ENCODE results near the gene WWOX.

DNA sequence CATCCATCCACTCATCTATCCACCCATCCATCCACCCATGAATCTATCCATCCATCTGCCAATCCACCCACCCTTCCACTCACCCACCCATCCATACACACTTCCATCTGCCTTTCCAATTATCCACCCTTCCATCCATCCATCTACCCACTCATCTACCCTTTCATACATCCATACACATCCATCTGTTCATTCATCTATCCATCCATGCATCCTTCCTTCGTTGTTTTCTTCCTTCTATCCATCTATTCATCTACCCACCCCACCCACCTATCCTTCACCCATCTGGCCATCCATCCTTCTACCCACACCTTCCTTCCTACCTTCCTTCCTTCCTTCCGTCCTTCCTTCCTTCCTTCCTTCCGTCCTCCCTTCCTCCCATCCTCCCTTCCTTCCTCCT lies 106.1 kb downstream of the WWOX start:
- TF ChIP-seq POLR2AphosphoS5 (IDR thresholded peaks at IDR 0.05; ENCODE audit: borderline replicate concordance, low read depth, low read length) (no peak), EZH2 (IDR thresholded peaks at IDR 0.05) (no peak)

Data from SK-N-MC (cell line).